ENCODE data around the gene NDST1.

- TF ChIP-seq EZH2 (IDR thresholded peaks at IDR 0.05; ENCODE audit: low read length) (no peak), CTCF (optimal IDR thresholded peaks at IDR 0.05 in 1 of 3, IDR thresholded peaks at IDR 0.05 in 1 of 3, conservative IDR thresholded peaks at IDR 0.05 in 1 of 3; ENCODE audit: extremely low read depth in 1 of 3, insufficient read depth in 2 of 3, low read length in 3 of 3) (no peak)
Observed at GRCh38 chr5:150548123-150548522, 40.2 kb downstream of the NDST1 start.
